ENCODE data around the gene L1TD1.
"Not testable (repeated sequence)": the region's sequence is repeated elsewhere in the genome, so short reads cannot be mapped to it uniquely, and the experiment has no call there.

Gene L1TD1

GRCh38 chr1:62213075-62213914, 18.6 kb downstream of the L1TD1 start:
- ATAC-seq (ENCODE audit: low read depth): no peak
- DNase-seq (ENCODE audit: low spot score in 2 of 2): no peak
- Mint-ChIP-seq H3K36me3 (peaks cover 6% of the 10 kb centered on the region), H3K4me3 (no peak overlapping the region), H3K27me3 (no peaks in the 10 kb centered on the region), H3K27ac (no peak overlapping the region), H3K4me1 (no peaks in the 10 kb centered on the region), H3K9me3 (peaks cover 11% of the 10 kb centered on the region)

- Mint-ChIP-seq H3K9me3 (peaks cover 1% of the 10 kb centered on the region), H3K27me3 (no peaks in the 10 kb centered on the region), H3K36me3 (no peaks in the 10 kb centered on the region), H3K27ac (no peak overlapping the region), H3K4me3 (no peak overlapping the region), H3K4me1 (no peaks in the 10 kb centered on the region)
- no peak for ATAC-seq (ENCODE audit: low read depth)
- no peak for DNase-seq (ENCODE audit: low spot score in 2 of 2)
Measured at GRCh38 chr1:62218604-62219003, 24.0 kb downstream of the L1TD1 start.

- not testable (repeated sequence) for ATAC-seq (ENCODE audit: low read depth); H3K4me3 Mint-ChIP-seq; H3K36me3 Mint-ChIP-seq; H3K27me3 Mint-ChIP-seq; DNase-seq (ENCODE audit: low spot score in 2 of 2); H3K27ac Mint-ChIP-seq; H3K9me3 Mint-ChIP-seq; H3K4me1 Mint-ChIP-seq
Measured at GRCh38 chr1:62220456-62220855, 25.8 kb downstream of the L1TD1 start.

- Mint-ChIP-seq H3K36me3 (no peaks in the 10 kb centered on the region), H3K4me3 (no peak overlapping the region), H3K9me3 (no peaks in the 10 kb centered on the region), H3K4me1 (no peaks in the 10 kb centered on the region), H3K27me3 (no peaks in the 10 kb centered on the region), H3K27ac (no peak overlapping the region)
- DNase-seq (ENCODE audit: low spot score in 2 of 2): no peak
- ATAC-seq (ENCODE audit: low read depth): no peak
Measured at GRCh38 chr1:62221171-62221570, 26.5 kb downstream of the L1TD1 start.

GRCh38 chr1:62222321-62222720, 27.7 kb downstream of the L1TD1 start:
- H3K27me3 Mint-ChIP-seq: no peaks in the 10 kb centered on the region
- H3K4me1 Mint-ChIP-seq: no peaks in the 10 kb centered on the region
- no peak overlapping the region for H3K4me3 Mint-ChIP-seq
- no peak for DNase-seq (ENCODE audit: low spot score in 2 of 2)
- no peak for ATAC-seq (ENCODE audit: low read depth)
- H3K27ac Mint-ChIP-seq: no peak overlapping the region
- H3K9me3 Mint-ChIP-seq: no peaks in the 10 kb centered on the region
- H3K36me3 Mint-ChIP-seq: no peaks in the 10 kb centered on the region

GRCh38 chr1:62224182-62224581, 29.5 kb downstream of the L1TD1 start:
- Mint-ChIP-seq H3K4me1 (no peaks in the 10 kb centered on the region), H3K27ac (no peak overlapping the region), H3K9me3 (no peaks in the 10 kb centered on the region), H3K27me3 (peaks cover 2% of the 10 kb centered on the region), H3K36me3 (no peaks in the 10 kb centered on the region), H3K4me3 (no peak overlapping the region)
- DNase-seq (ENCODE audit: low spot score in 2 of 2): no peak
- ATAC-seq (ENCODE audit: low read depth): no peak

- ATAC-seq (ENCODE audit: low read depth) (no peak), DNase-seq (ENCODE audit: low spot score in 2 of 2) (no peak)
- H3K36me3 Mint-ChIP-seq: no peaks in the 10 kb centered on the region
- no peaks in the 10 kb centered on the region for H3K4me1 Mint-ChIP-seq
- H3K4me3 Mint-ChIP-seq: no peak overlapping the region
- H3K9me3 Mint-ChIP-seq: no peaks in the 10 kb centered on the region
- H3K27ac Mint-ChIP-seq: no peak overlapping the region
- peaks cover 6% of the 10 kb centered on the region for H3K27me3 Mint-ChIP-seq
Measured at GRCh38 chr1:62227496-62227895, 32.8 kb downstream of the L1TD1 start.

GRCh38 chr1:62228136-62228882, 33.7 kb downstream of the L1TD1 start:
- no peak for DNase-seq (ENCODE audit: low spot score in 2 of 2)
- Mint-ChIP-seq H3K27ac (no peak overlapping the region), H3K4me1 (no peaks in the 10 kb centered on the region), H3K27me3 (peaks cover 6% of the 10 kb centered on the region), H3K9me3 (no peaks in the 10 kb centered on the region), H3K4me3 (no peak overlapping the region), H3K36me3 (no peaks in the 10 kb centered on the region)
- no peak for ATAC-seq (ENCODE audit: low read depth)

- Mint-ChIP-seq H3K27me3 (peaks cover 8% of the 10 kb centered on the region), H3K9me3 (no peaks in the 10 kb centered on the region), H3K27ac (no peak overlapping the region), H3K4me1 (no peaks in the 10 kb centered on the region), H3K4me3 (no peak overlapping the region), H3K36me3 (no peaks in the 10 kb centered on the region)
- ATAC-seq (ENCODE audit: low read depth) (no peak), DNase-seq (ENCODE audit: low spot score in 2 of 2) (no peak)
Measured at GRCh38 chr1:62228883-62229187, 34.2 kb downstream of the L1TD1 start.

GRCh38 chr1:62229468-62229867, 34.8 kb downstream of the L1TD1 start:
- Mint-ChIP-seq H3K9me3 (no peaks in the 10 kb centered on the region), H3K36me3 (no peaks in the 10 kb centered on the region), H3K4me3 (no peak overlapping the region), H3K27ac (no peak overlapping the region), H3K27me3 (peaks cover 10% of the 10 kb centered on the region), H3K4me1 (no peaks in the 10 kb centered on the region)
- ATAC-seq (ENCODE audit: low read depth): no peak
- DNase-seq (ENCODE audit: low spot score in 2 of 2): no peak

GRCh38 chr1:62229932-62230331, 35.3 kb downstream of the L1TD1 start:
- no peak overlapping the region for H3K27ac Mint-ChIP-seq
- H3K4me1 Mint-ChIP-seq: no peaks in the 10 kb centered on the region
- no peaks in the 10 kb centered on the region for H3K9me3 Mint-ChIP-seq
- no peak overlapping the region for H3K4me3 Mint-ChIP-seq
- H3K36me3 Mint-ChIP-seq: no peaks in the 10 kb centered on the region
- DNase-seq (ENCODE audit: low spot score in 2 of 2) (no peak), ATAC-seq (ENCODE audit: low read depth) (no peak)
- peaks cover 10% of the 10 kb centered on the region for H3K27me3 Mint-ChIP-seq

GRCh38 chr1:62230718-62231117, 36.1 kb downstream of the L1TD1 start:
- H3K4me3 Mint-ChIP-seq: no peak overlapping the region
- H3K9me3 Mint-ChIP-seq: no peaks in the 10 kb centered on the region
- H3K27me3 Mint-ChIP-seq: peaks cover 12% of the 10 kb centered on the region
- DNase-seq (ENCODE audit: low spot score in 2 of 2): no peak
- H3K36me3 Mint-ChIP-seq: no peaks in the 10 kb centered on the region
- H3K27ac Mint-ChIP-seq: no peak overlapping the region
- no peak for ATAC-seq (ENCODE audit: low read depth)
- no peaks in the 10 kb centered on the region for H3K4me1 Mint-ChIP-seq

GRCh38 chr1:62232871-62233278, 38.2 kb downstream of the L1TD1 start:
- Mint-ChIP-seq H3K4me1 (no peaks in the 10 kb centered on the region), H3K4me3 (no peak overlapping the region), H3K36me3 (no peaks in the 10 kb centered on the region), H3K9me3 (no peaks in the 10 kb centered on the region), H3K27me3 (peaks cover 10% of the 10 kb centered on the region), H3K27ac (no peak overlapping the region)
- no peak for DNase-seq (ENCODE audit: low spot score in 2 of 2)
- ATAC-seq (ENCODE audit: low read depth): no peak

GRCh38 chr1:62233926-62234450, 39.3 kb downstream of the L1TD1 start:
- DNase-seq (ENCODE audit: low spot score in 2 of 2): no peak

More at GRCh38 chr1:62233926-62234450, 39.3 kb downstream of the L1TD1 start:
- H3K27me3 Mint-ChIP-seq: peaks cover 10% of the 10 kb centered on the region
- no peaks in the 10 kb centered on the region for H3K36me3 Mint-ChIP-seq
- H3K4me3 Mint-ChIP-seq: no peak overlapping the region
- no peak for ATAC-seq (ENCODE audit: low read depth)
- no peaks in the 10 kb centered on the region for H3K4me1 Mint-ChIP-seq
- H3K27ac Mint-ChIP-seq: no peak overlapping the region
- no peaks in the 10 kb centered on the region for H3K9me3 Mint-ChIP-seq

Data from memory B cell (primary cell).